CD4-positive, alpha-beta T cell treated with Interleukin-6 for 4 hours (primary cell): Measurements from ENCODE around the gene CTIF.

Experiments used
- DNase-seq: peaks from one replicate; pipeline ENCODE4 v3.0.0-alpha.2; 2020; ENCODE audit warnings: mixed read lengths

CTIF gene

GRCh38 chr18:48828194-48828545, 289.3 kb downstream of the CTIF start:
- no peak for DNase-seq

GRCh38 chr18:48828691-48829442, 290.0 kb downstream of the CTIF start:
- no peak for DNase-seq

GRCh38 chr18:48829443-48830149, 290.8 kb downstream of the CTIF start:
- no peak for DNase-seq

GRCh38 chr18:48831113-48831759, 292.4 kb downstream of the CTIF start:
- no peak for DNase-seq

- no peak for DNase-seq
Observed at GRCh38 chr18:48831802-48832201, 293.0 kb downstream of the CTIF start.

GRCh38 chr18:48832938-48833700, 294.3 kb downstream of the CTIF start:
- DNase-seq: peak; percentile 29

GRCh38 chr18:48833701-48834412, 295.0 kb downstream of the CTIF start:
- peak; percentile 68 for DNase-seq

- DNase-seq: peak; percentile 80
Observed at GRCh38 chr18:48834413-48835031, 295.7 kb downstream of the CTIF start.

GRCh38 chr18:48835119-48835518, 296.3 kb downstream of the CTIF start:
- DNase-seq: no peak

- no peak for DNase-seq
Observed at GRCh38 chr18:48835745-48836170, 296.9 kb downstream of the CTIF start.

GRCh38 chr18:48836231-48836805, 297.5 kb downstream of the CTIF start:
- no peak for DNase-seq

GRCh38 chr18:48836806-48837615, 298.2 kb downstream of the CTIF start:
- DNase-seq: no peak

GRCh38 chr18:48837676-48838075, 298.8 kb downstream of the CTIF start:
- no peak for DNase-seq

GRCh38 chr18:48838166-48838775, 299.4 kb downstream of the CTIF start:
- no peak for DNase-seq

GRCh38 chr18:48838921-48839818, 300.3 kb downstream of the CTIF start:
- DNase-seq: peak; percentile 24

GRCh38 chr18:48839819-48840490, 301.1 kb downstream of the CTIF start:
- DNase-seq: no peak

GRCh38 chr18:48840491-48840877, 301.7 kb downstream of the CTIF start:
- DNase-seq: no peak
